ENCODE data around the gene RAPGEF1. TPM values are rescaled to one million over a fixed set of nuclear protein-coding genes. Genes with fewer than 3 reads are reported as not detected.
"Not testable (repeated sequence)": the region's sequence is repeated elsewhere in the genome, so short reads cannot be mapped to it uniquely, and the experiment has no call there.

The RAPGEF1 gene
- total and polyA plus RNA-seq, 12 donors, result 39.6 to 135 (median 111) TPM

DNA sequence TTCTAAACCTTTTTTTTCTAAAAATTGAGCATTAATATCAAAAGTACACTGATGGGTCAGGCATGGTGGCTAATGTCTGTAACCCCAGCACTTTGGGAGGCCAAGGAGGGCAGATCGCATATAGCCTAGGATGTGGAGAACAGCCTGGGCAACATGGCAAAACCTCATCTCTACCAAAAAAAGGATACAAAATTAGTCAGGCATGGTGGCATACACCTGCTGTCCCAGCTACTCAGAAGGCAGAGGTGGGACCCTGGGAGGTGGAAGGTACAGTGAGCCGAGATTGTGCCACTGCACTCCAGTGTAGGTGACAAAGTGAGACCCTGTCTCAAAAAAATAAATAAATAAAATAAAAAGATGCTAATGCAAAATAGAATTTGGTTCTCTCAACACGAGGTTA, 49.4 kb downstream of the RAPGEF1 start:
- H3K4me1 ChIP-seq, result peaks cover 17 to 99% (median 66%) of the 10 kb centered on the region in 9 donors
- intact Hi-C loops (cut with DNase I), result no loop called here

DNA sequence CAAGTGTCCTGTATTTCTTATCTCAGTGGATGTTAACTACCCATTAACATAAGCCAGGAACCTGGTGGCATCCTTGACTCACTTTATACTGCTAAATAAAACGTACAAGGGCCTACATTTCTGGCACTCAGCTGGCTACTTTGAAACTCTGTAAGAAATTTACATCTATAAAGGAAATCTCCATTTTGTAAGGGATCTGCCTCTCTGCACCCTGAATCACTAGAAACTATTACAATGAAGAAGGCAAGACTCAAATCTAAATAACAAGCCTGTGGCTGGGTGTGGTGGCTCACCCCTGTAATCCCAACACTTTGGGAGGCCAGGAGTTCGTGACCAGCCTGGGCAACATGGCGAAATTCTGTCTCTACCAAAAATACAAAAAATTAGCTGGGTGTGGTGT, 51.5 kb downstream of the RAPGEF1 start:
- ATAC-seq, result no peak
- H3K27ac ChIP-seq, result peak overlapping the region in 1 of 10 donors; percentile 13
- intact Hi-C loops (cut with DNase I), result no loop called here
- no peaks in the 10 kb centered on the region for H3K9me3 ChIP-seq
- peaks cover 0 to 4% (median 0%) of the 10 kb centered on the region in 9 donors for H3K36me3 ChIP-seq
- no peak overlapping the region for H3K4me3 ChIP-seq
- H3K27me3 ChIP-seq, result no peaks in the 10 kb centered on the region
- DNase-seq, result no peak
- peaks cover 11 to 100% (median 56%) of the 10 kb centered on the region in 9 donors for H3K4me1 ChIP-seq
- TF ChIP-seq, protein P1, sequence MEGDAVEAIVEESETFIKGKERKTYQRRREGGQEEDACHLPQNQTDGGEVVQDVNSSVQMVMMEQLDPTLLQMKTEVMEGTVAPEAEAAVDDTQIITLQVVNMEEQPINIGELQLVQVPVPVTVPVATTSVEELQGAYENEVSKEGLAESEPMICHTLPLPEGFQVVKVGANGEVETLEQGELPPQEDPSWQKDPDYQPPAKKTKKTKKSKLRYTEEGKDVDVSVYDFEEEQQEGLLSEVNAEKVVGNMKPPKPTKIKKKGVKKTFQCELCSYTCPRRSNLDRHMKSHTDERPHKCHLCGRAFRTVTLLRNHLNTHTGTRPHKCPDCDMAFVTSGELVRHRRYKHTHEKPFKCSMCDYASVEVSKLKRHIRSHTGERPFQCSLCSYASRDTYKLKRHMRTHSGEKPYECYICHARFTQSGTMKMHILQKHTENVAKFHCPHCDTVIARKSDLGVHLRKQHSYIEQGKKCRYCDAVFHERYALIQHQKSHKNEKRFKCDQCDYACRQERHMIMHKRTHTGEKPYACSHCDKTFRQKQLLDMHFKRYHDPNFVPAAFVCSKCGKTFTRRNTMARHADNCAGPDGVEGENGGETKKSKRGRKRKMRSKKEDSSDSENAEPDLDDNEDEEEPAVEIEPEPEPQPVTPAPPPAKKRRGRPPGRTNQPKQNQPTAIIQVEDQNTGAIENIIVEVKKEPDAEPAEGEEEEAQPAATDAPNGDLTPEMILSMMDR (IDR thresholded peaks at IDR 0.05), result no peak
- whole genome bisulfite sequencing, 2 donors, result 78 to 79% methylated on average over 3 of the region's 3 CpGs

More for the DNA sequence above, 49.4 kb downstream of the RAPGEF1 start:
- Histone ChIP-seq H3K9me3 (no peaks in the 10 kb centered on the region), H3K27ac (peak overlapping the region in 4 of 10 donors; percentile 26 to 51 (median 38)), H3K36me3 (no peaks in the 10 kb centered on the region), H3K4me3 (no peak overlapping the region), H3K27me3 (no peaks in the 10 kb centered on the region)
- ATAC-seq, result no peak
- TF ChIP-seq, protein P1 (IDR thresholded peaks at IDR 0.05), result no peak
- DNase-seq, result no peak
- WGBS, 2 donors, result 81% methylated on average over 3 of the region's 3 CpGs

DNA sequence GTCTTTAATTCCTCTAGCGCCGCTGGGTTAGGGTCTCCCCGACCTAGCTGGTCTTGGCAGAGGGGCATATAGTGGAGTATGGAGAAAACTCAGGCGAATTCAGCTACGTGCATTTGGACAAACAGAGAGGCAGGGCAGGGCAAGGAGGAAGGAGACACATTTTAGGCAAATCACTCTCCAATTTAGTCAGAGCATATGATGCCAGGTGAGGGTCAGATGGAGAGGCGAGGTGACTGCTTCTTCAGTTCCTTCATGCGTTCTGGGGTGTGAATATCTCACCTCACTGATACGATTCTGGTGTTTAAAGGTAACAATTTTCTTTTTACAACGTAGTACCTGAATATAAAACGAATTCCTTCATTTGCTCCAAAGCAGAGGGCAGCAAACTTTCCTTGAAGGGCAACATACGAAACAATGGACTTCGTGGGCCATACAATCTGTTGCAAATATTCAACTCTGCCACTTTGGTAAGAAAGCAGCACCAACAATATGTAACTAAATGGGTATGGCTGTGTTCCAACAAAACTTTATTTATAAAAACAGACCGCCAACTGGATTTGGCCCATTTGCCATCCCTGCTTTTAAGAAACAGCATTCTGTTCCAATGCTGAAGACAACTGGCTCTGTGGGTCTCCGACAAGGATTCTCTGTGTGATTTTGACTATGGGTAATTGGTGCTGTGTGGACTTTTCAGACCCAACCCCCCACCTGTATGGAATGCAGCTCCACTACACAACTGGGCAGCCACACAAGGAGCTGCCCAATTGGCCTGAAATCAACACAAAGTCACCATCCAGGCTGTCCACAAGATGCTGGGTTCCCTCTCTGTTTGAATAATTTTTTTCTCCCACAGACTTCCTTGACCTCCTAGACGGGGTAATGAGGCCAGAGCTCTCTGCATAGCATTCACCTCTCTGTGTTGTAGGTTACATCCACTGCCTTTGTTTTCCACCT, 53.8 kb downstream of the RAPGEF1 start:
- no peak overlapping the region for H3K4me3 ChIP-seq
- ATAC-seq (no peak), DNase-seq (no peak)
- TF ChIP-seq, protein P1 (IDR thresholded peaks at IDR 0.05), result no peak
- H3K4me1 ChIP-seq, result peaks cover 4 to 100% (median 55%) of the 10 kb centered on the region in 9 donors
- H3K36me3 ChIP-seq, result peaks cover 0 to 4% (median 0%) of the 10 kb centered on the region in 9 donors
- H3K27ac ChIP-seq, result peak overlapping the region in 2 of 10 donors; percentile 5 to 11
- 92 to 97% methylated on average over 15 of the region's 15 CpGs for WGBS, 2 donors
- no peaks in the 10 kb centered on the region for H3K9me3 ChIP-seq
- intact Hi-C loops (cut with DNase I), result no loop called here
- H3K27me3 ChIP-seq, result no peaks in the 10 kb centered on the region

DNA sequence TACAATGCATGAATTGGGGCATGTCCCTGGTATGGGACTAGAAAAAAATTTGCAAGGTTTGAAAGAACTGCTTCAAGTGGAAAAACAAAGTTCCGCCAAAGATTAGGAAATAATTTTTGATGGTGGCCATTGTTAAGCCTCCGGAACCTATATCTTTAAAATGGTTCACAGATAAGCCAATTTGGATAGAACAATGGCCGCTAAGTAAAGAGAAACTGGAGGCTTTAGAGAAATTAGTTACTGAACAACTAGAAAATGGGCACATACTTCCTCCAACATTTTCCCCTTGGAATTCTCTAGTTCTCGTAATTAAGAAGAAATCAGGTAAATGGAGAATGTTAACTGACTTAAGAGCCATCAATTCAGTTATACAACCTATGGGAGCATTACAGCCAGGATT, 56.8 kb downstream of the RAPGEF1 start:
- H3K4me3 ChIP-seq, result peak overlapping the region in 2 of 10 donors; percentile 29 to 31
- intact Hi-C loops (cut with DNase I), result not testable (repeated sequence)
- WGBS, 2 donors, result 78 to 86% methylated on average over 4 of the region's 4 CpGs

More for the DNA sequence above, 56.8 kb downstream of the RAPGEF1 start:
- ATAC-seq, H3K36me3 ChIP-seq, DNase-seq, H3K27me3 ChIP-seq, H3K9me3 ChIP-seq: not testable (repeated sequence)
- H3K27ac ChIP-seq, result peak overlapping the region in 6 of 10 donors; percentile 26 to 81 (median 78)
- peaks cover 20 to 100% (median 64%) of the 10 kb centered on the region in 9 donors for H3K4me1 ChIP-seq
